HFFc6 (cell line): ENCODE measurements around the gene GSK3B. TPM values are rescaled to one million over a fixed set of nuclear protein-coding genes. Genes with fewer than 3 reads are reported as not detected.

Experiments
- DNase-seq: peaks from one replicate; pipeline ENCODE4 v3.0.0-alpha.2; 2018
- H3K27ac Mint-ChIP-seq: 2 replicates; pipeline ENCODE4 v1.8.0; 2020; ENCODE audit warnings: mild to moderate bottlenecking, mixed read lengths
- H3K27me3 Mint-ChIP-seq: 2 replicates; pipeline ENCODE4 v1.8.0; 2021; ENCODE audit warnings: mild to moderate bottlenecking, moderate library complexity, mixed read lengths; ENCODE audit not compliant: insufficient read depth
- H3K36me3 Mint-ChIP-seq: 2 replicates; pipeline ENCODE4 v1.8.0; 2021; ENCODE audit warnings: low read depth, mixed read lengths
- H3K4me1 Mint-ChIP-seq: 2 replicates; pipeline ENCODE4 v1.8.0; 2020; ENCODE audit warnings: low read depth, mixed read lengths
- H3K4me3 Mint-ChIP-seq: 2 replicates; pipeline ENCODE4 v1.8.0; 2020; ENCODE audit warnings: mild to moderate bottlenecking, moderate library complexity, mixed read lengths
- H3K9me3 Mint-ChIP-seq: 2 replicates; pipeline ENCODE4 v1.8.0; 2020; ENCODE audit warnings: mild to moderate bottlenecking, mixed read lengths
- CTCF ChIP-seq: fragments of 200-600 bp; sonication (generic); IDR thresholded peaks from 2 replicates; pipeline ENCODE4 v1.5.0; 2021; ENCODE audit warnings: antibody characterized with exemption, mild to moderate bottlenecking
- total RNA-seq, 6 experiments: library from RNA; stranded (reverse); fragmentation: NEBNext Ultra II Directional; extraction: Animal tissue kit (Norgen Biotek cat#: 25700); gene quantifications; 2 replicates in 1 of 6; 3 replicates in 5 of 6; pipeline ENCODE4 v1.2.3, GENCODE V29; 2021

The GSK3B gene
- total RNA-seq, 6 experiments from 2014 or later: 42.9 to 52.8 (median 49.6) TPM

- H3K4me1 Mint-ChIP-seq: peaks cover 39% of the 10 kb centered on the region
- TF ChIP-seq CTCF: 0 out of 2 replicates have a peak, but pooled peaks have one; percentile 17
- H3K27ac Mint-ChIP-seq: no peak overlapping the region
- H3K9me3 Mint-ChIP-seq: no peaks in the 10 kb centered on the region
- 0 out of 2 replicates have a peak, but pooled peaks cover 4% of the 10 kb centered on the region for H3K36me3 Mint-ChIP-seq
- H3K27me3 Mint-ChIP-seq: no peaks in the 10 kb centered on the region; the same call in 1 of the 2 replicates
- H3K4me3 Mint-ChIP-seq: no peak overlapping the region
- DNase-seq: no peak
These were observed 43.3 kb upstream of the GSK3B start for GRCh38 chr3:120137548-120137947.

- Mint-ChIP-seq H3K4me3 (no peak overlapping the region), H3K36me3 (no peaks in the 10 kb centered on the region), H3K4me1 (peaks cover 29% of the 10 kb centered on the region), H3K9me3 (no peaks in the 10 kb centered on the region), H3K27ac (no peak overlapping the region), H3K27me3 (no peaks in the 10 kb centered on the region)
- no peak for DNase-seq
- TF ChIP-seq CTCF: no peak
These were observed 36.4 kb upstream of the GSK3B start for GRCh38 chr3:120130656-120131055.

- H3K27ac Mint-ChIP-seq: no peak overlapping the region
- no peaks in the 10 kb centered on the region for H3K36me3 Mint-ChIP-seq
- no peaks in the 10 kb centered on the region for H3K27me3 Mint-ChIP-seq
- peak; percentile 10 for DNase-seq
- TF ChIP-seq CTCF: no peak
- peaks cover 22% of the 10 kb centered on the region for H3K4me1 Mint-ChIP-seq
- H3K9me3 Mint-ChIP-seq: no peaks in the 10 kb centered on the region
- no peak overlapping the region for H3K4me3 Mint-ChIP-seq
These were observed 35.7 kb upstream of the GSK3B start for GRCh38 chr3:120129718-120130513.

GRCh38 chr3:120129051-120129450, 34.8 kb upstream of the GSK3B start:
- H3K9me3 Mint-ChIP-seq: no peaks in the 10 kb centered on the region
- H3K27me3 Mint-ChIP-seq: no peaks in the 10 kb centered on the region
- H3K4me1 Mint-ChIP-seq: peaks cover 19% of the 10 kb centered on the region
- no peak overlapping the region for H3K27ac Mint-ChIP-seq
- DNase-seq: no peak
- H3K36me3 Mint-ChIP-seq: no peaks in the 10 kb centered on the region
- no peak overlapping the region for H3K4me3 Mint-ChIP-seq
- no peak for TF ChIP-seq CTCF

GRCh38 chr3:120125992-120126391, 31.7 kb upstream of the GSK3B start:
- Mint-ChIP-seq H3K27ac (no peak overlapping the region), H3K4me3 (no peak overlapping the region), H3K36me3 (no peaks in the 10 kb centered on the region)

More at GRCh38 chr3:120125992-120126391, 31.7 kb upstream of the GSK3B start:
- no peak for TF ChIP-seq CTCF
- Mint-ChIP-seq H3K27me3 (no peaks in the 10 kb centered on the region; the same call in 1 of the 2 replicates), H3K9me3 (no peaks in the 10 kb centered on the region), H3K4me1 (peaks cover 18% of the 10 kb centered on the region)
- DNase-seq: no peak
